NCI-H1092 treated with DMSO at 0.1 percent for 48 hours (cell line): ENCODE measurements around the gene P2RX4.
"Not testable (repeated sequence)": the region's sequence is repeated elsewhere in the genome, so short reads cannot be mapped to it uniquely, and the experiment has no call there.

Experiments
- DNase-seq: peaks from one replicate; lab custom pipeline; 2025; lab: John Stamatoyannopoulos, UW

Gene P2RX4

DNA sequence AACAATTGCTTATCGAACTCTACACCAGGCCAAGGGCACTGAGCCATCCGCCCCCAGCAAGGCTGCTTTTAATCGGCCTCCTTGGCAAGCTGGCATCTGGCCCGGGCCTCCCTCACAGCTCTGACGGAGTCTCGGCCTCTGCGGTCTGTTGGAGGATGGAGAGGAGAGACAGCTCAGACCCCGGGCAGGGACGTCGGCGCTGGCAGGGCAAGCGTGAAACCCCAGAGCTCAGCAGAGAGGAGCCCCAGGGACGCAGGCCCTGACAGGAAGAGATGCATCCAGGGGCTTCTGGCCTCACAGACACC lies 69.1 kb downstream of the P2RX4 start:
- no peak for DNase-seq

DNA sequence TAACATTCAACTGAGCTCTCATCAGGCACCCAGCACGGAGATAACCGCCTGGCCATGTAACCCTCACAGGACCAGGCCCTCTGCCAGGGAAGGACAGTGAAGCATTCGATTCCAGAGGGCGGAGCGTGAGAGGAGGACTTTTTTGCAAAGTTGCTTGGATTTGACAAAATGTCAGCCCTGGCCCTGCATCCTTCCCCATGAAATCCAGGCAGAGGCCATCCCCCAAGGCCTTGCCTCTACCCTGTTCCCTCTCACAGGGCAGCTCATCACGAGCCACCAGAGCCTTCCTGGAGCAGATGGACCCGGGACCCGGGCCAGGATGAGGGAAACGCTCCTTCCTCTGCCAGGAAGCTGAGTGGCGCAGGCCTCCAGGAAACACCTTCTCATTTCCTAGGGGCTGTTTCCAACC lies 69.6 kb downstream of the P2RX4 start:
- DNase-seq = no peak

DNA sequence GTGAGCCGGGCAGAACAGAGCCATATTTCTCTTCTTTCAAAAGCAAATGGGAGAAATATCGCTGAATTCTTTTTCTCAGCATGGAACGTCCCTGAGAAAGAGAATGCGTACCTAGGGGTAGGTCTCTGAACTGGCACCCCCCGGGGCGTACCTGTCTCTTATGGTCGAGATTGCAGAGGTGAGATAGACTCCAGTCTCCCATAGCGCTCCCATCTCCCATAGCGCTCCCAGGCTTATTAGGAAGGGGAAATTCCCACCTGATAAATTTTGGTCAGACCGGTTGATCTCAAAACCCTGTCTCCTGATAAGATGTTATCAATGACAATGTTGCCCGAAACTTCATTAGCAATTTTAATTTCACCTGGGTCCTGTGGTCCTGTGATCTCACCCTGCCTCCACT lies 70.6 kb downstream of the P2RX4 start:
- not testable (repeated sequence) for DNase-seq

DNA sequence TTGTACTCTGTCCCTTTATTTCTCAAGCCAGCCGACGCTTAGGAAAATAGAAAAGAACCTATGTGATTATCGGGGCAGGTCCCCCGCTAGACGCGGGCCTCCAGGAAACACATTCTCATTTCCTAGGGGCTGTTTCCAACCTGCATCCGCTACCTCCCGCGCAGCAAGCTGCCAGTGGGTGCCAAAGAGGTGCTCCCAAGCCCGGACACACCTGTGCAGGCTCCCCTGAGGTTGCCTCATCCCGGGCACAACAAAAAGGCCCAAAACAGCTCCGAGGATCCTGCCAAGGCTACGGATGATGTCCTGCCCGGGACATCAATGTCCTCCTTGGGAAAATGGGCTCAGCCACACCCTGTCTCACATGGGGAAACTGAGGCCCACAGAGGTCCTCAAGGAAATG lies 71.2 kb downstream of the P2RX4 start:
- DNase-seq = not testable (repeated sequence)

DNA sequence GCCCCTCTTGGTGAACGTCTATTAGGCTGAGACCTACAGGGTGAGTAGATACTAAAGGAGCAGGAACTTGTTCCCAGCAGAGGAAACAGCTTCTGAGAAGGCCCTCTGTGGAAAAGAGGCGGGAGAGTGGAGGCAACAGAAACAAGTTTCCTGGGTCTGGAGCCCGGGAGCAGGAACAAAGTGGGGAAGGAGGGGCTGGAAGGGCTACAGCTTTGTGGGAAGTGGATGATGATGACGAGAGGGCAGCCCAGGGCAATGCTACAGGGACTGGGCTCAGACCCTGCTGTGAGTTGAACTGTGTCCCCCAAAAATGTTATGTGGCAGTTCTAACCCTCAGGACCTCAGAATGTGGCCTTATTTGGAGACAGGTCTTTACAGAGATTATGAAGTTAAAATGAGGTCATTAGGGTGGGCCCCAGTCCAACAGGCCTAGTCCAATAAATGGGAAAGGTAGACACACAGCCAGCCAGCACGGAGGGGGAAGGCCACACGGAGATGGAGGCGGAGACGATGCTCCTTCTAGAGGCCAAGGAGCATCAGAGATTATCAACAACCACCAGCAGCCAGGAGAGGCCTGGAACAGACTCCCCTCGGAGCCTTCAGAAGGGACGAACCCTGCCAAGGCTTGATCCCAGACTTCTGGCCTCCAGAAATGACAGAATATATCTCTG lies 72.3 kb downstream of the P2RX4 start:
- DNase-seq = no peak

DNA sequence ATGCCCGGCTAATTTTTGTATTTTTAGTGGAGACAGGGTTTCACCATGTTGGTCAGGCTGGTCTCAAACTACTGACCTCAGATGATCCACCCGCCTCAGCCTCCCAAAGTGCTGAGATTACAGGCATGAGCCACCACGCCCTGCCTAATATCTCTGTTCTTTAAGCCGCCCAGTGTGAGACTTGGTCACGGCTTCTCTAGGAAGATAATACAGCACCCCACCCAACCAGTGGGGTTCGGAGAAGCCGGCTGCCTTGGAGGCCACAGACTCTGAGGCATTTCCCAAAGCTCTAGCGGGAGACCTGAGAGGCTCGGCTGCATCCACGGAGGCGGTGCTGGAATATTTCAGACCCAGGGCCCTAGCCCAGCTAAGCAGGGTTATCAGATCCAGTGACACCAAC lies 73.0 kb downstream of the P2RX4 start:
- not testable (repeated sequence) for DNase-seq

DNA sequence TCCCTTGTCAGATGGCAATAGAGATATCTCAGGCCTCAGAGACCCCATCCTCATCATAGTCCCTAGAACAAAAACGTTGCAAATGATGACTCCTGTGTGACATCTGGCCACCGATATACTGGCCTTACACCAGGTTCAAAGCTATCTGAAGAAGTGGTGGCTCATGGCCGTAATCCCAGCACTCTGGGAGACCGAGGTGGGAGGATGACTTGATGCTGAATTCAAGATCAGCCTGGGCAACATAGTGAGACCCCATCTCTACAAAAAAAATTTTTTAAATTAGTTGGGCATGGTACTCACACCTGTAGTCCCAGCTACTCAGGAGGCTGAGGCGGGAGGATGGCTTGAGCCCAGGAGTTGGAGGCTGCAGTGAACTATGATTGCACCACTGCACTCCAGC lies 73.5 kb downstream of the P2RX4 start:
- DNase-seq = no peak
